NT2/D1 (cell line): ENCODE measurements around the gene NRAS.

ENCODE experiments used
- YY1 ChIP-seq: IDR thresholded peaks from 2 replicates; pipeline ENCODE4 v1.6.1; 2011; ENCODE audit not compliant: insufficient read length, insufficient read depth
- ZNF274 ChIP-seq: IDR thresholded peaks from 2 replicates; pipeline ENCODE4 v1.6.1; 2011; ENCODE audit warnings: mild to moderate bottlenecking, low read depth, low read length

- TF ChIP-seq ZNF274 (no peak), YY1 (no peak)
Measured at GRCh38 chr1:114745291-114745690, 28.7 kb upstream of the NRAS start.
